ENCODE results near the gene RFTN1.

DNA sequence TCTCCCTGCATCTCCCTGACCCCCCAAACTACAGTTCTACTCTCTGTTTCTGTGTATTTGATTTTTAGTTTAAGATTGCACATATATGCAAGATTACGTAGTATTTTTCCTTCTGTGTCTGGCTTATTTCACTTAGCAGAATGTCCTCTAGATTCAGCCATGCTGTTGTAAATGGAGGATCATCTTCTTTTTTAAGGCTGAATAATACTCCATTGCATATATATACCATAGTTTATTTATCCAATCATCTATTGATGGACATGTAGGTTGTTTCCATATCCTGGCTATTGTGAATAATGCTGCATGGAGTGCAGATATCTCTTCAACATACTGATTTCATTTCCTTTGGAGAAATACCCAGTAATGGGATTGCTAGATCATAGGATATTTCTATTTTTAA lies 70.8 kb downstream of the RFTN1 start:
- TF ChIP-seq, protein P1, sequence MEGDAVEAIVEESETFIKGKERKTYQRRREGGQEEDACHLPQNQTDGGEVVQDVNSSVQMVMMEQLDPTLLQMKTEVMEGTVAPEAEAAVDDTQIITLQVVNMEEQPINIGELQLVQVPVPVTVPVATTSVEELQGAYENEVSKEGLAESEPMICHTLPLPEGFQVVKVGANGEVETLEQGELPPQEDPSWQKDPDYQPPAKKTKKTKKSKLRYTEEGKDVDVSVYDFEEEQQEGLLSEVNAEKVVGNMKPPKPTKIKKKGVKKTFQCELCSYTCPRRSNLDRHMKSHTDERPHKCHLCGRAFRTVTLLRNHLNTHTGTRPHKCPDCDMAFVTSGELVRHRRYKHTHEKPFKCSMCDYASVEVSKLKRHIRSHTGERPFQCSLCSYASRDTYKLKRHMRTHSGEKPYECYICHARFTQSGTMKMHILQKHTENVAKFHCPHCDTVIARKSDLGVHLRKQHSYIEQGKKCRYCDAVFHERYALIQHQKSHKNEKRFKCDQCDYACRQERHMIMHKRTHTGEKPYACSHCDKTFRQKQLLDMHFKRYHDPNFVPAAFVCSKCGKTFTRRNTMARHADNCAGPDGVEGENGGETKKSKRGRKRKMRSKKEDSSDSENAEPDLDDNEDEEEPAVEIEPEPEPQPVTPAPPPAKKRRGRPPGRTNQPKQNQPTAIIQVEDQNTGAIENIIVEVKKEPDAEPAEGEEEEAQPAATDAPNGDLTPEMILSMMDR (IDR thresholded peaks at IDR 0.05), result no peak
- TF ChIP-seq POLR2A (IDR thresholded peaks at IDR 0.05) (no peak), EP300 (IDR thresholded peaks at IDR 0.05) (no peak)

All from ovary (tissue), 3 donors.